ENCODE results near the gene CMYA5. TPM values are rescaled to one million over a fixed set of nuclear protein-coding genes. Genes with fewer than 3 reads are reported as not detected.

The CMYA5 gene
- total and polyA plus RNA-seq, 4 donors: 0.61 to 5.9 (median 2.1) TPM

GRCh38 chr5:79791843-79792242 lies 102.2 kb downstream of the CMYA5 start:
- ATAC-seq (ENCODE audit: low FRiP score) (no peak), DNase-seq (no peak)
- Histone ChIP-seq H3K36me3 (ENCODE audit: control insufficient read depth in 1 of 2, insufficient read depth in 2 of 2, low read length in 1 of 2) (no peaks in the 10 kb centered on the region), H3K4me1 (ENCODE audit: control insufficient read depth in 1 of 2, insufficient read depth in 2 of 2, low read length in 2 of 2) (no peaks in the 10 kb centered on the region), H3K4me3 (ENCODE audit: low read length in 2 of 2) (no peak overlapping the region), H3K27me3 (ENCODE audit: control insufficient read depth in 1 of 2, insufficient read depth in 2 of 2, low read length in 1 of 2) (no peaks in the 10 kb centered on the region), H3K9me3 (ENCODE audit: control insufficient read depth, low read length) (no peaks in the 10 kb centered on the region), H3K27ac (ENCODE audit: low read depth in 1 of 2, low read length in 2 of 2) (no peak overlapping the region)
- intact Hi-C loops (cut with DNase I): no loop called here
- WGBS, 2 donors: 82 to 85% methylated on average over 3 of the region's 3 CpGs

- H3K36me3 ChIP-seq (ENCODE audit: control insufficient read depth in 1 of 2, insufficient read depth in 2 of 2, low read length in 1 of 2): no peaks in the 10 kb centered on the region
- H3K4me1 ChIP-seq (ENCODE audit: control insufficient read depth in 1 of 2, insufficient read depth in 2 of 2, low read length in 2 of 2): no peaks in the 10 kb centered on the region
- no peaks in the 10 kb centered on the region for H3K9me3 ChIP-seq (ENCODE audit: control insufficient read depth, low read length)
Measured at GRCh38 chr5:79792463-79792862, 102.8 kb downstream of the CMYA5 start.

GRCh38 chr5:79793304-79793703 lies 103.7 kb downstream of the CMYA5 start:
- no peak for ATAC-seq (ENCODE audit: low FRiP score)

More at GRCh38 chr5:79792463-79792862, 102.8 kb downstream of the CMYA5 start:
- no peaks in the 10 kb centered on the region for H3K27me3 ChIP-seq (ENCODE audit: control insufficient read depth in 1 of 2, insufficient read depth in 2 of 2, low read length in 1 of 2)
- ATAC-seq (ENCODE audit: low FRiP score) (no peak), DNase-seq (no peak)
- H3K27ac ChIP-seq (ENCODE audit: low read depth in 1 of 2, low read length in 2 of 2): no peak overlapping the region
- intact Hi-C loops (cut with DNase I): no loop called here
- H3K4me3 ChIP-seq (ENCODE audit: low read length in 2 of 2): no peak overlapping the region

GRCh38 chr5:79793722-79794121 lies 104.1 kb downstream of the CMYA5 start:
- H3K27me3 ChIP-seq (ENCODE audit: control insufficient read depth in 1 of 2, insufficient read depth in 2 of 2, low read length in 1 of 2): no peaks in the 10 kb centered on the region
- no peak for ATAC-seq (ENCODE audit: low FRiP score)
- no peaks in the 10 kb centered on the region for H3K9me3 ChIP-seq (ENCODE audit: control insufficient read depth, low read length)
- no peak for DNase-seq
- no peak overlapping the region for H3K27ac ChIP-seq (ENCODE audit: low read depth in 1 of 2, low read length in 2 of 2)
- H3K4me1 ChIP-seq (ENCODE audit: control insufficient read depth in 1 of 2, insufficient read depth in 2 of 2, low read length in 2 of 2): no peaks in the 10 kb centered on the region
- H3K36me3 ChIP-seq (ENCODE audit: control insufficient read depth in 1 of 2, insufficient read depth in 2 of 2, low read length in 1 of 2): no peaks in the 10 kb centered on the region
- intact Hi-C loops (cut with DNase I): no loop called here
- no peak overlapping the region for H3K4me3 ChIP-seq (ENCODE audit: low read length in 2 of 2)

More at GRCh38 chr5:79793304-79793703, 103.7 kb downstream of the CMYA5 start:
- no peak for DNase-seq
- Histone ChIP-seq H3K4me3 (ENCODE audit: low read length in 2 of 2) (no peak overlapping the region), H3K36me3 (ENCODE audit: control insufficient read depth in 1 of 2, insufficient read depth in 2 of 2, low read length in 1 of 2) (no peaks in the 10 kb centered on the region), H3K4me1 (ENCODE audit: control insufficient read depth in 1 of 2, insufficient read depth in 2 of 2, low read length in 2 of 2) (no peaks in the 10 kb centered on the region), H3K27me3 (ENCODE audit: control insufficient read depth in 1 of 2, insufficient read depth in 2 of 2, low read length in 1 of 2) (no peaks in the 10 kb centered on the region), H3K9me3 (ENCODE audit: control insufficient read depth, low read length) (no peaks in the 10 kb centered on the region), H3K27ac (ENCODE audit: low read depth in 1 of 2, low read length in 2 of 2) (no peak overlapping the region)
- 79 to 84% methylated on average over 7 of the region's 7 CpGs for WGBS, 2 donors
- intact Hi-C loops (cut with DNase I): no loop called here

GRCh38 chr5:79794347-79794746 lies 104.7 kb downstream of the CMYA5 start:
- Histone ChIP-seq H3K4me1 (ENCODE audit: control insufficient read depth in 1 of 2, insufficient read depth in 2 of 2, low read length in 2 of 2) (no peaks in the 10 kb centered on the region), H3K36me3 (ENCODE audit: control insufficient read depth in 1 of 2, insufficient read depth in 2 of 2, low read length in 1 of 2) (no peaks in the 10 kb centered on the region), H3K27me3 (ENCODE audit: control insufficient read depth in 1 of 2, insufficient read depth in 2 of 2, low read length in 1 of 2) (no peaks in the 10 kb centered on the region), H3K9me3 (ENCODE audit: control insufficient read depth, low read length) (no peaks in the 10 kb centered on the region), H3K4me3 (ENCODE audit: low read length in 2 of 2) (no peak overlapping the region), H3K27ac (ENCODE audit: low read depth in 1 of 2, low read length in 2 of 2) (no peak overlapping the region)
- no peak for ATAC-seq (ENCODE audit: low FRiP score)
- DNase-seq: no peak
- WGBS, 2 donors: 92 to 93% methylated on average over 3 of the region's 3 CpGs
- intact Hi-C loops (cut with DNase I): no loop called here

- ATAC-seq (ENCODE audit: low FRiP score): no peak
- Histone ChIP-seq H3K27me3 (ENCODE audit: control insufficient read depth in 1 of 2, insufficient read depth in 2 of 2, low read length in 1 of 2) (no peaks in the 10 kb centered on the region), H3K36me3 (ENCODE audit: control insufficient read depth in 1 of 2, insufficient read depth in 2 of 2, low read length in 1 of 2) (no peaks in the 10 kb centered on the region), H3K4me1 (ENCODE audit: control insufficient read depth in 1 of 2, insufficient read depth in 2 of 2, low read length in 2 of 2) (no peaks in the 10 kb centered on the region), H3K4me3 (ENCODE audit: low read length in 2 of 2) (no peak overlapping the region), H3K27ac (ENCODE audit: low read depth in 1 of 2, low read length in 2 of 2) (no peak overlapping the region), H3K9me3 (ENCODE audit: control insufficient read depth, low read length) (no peaks in the 10 kb centered on the region)
- WGBS, 2 donors: 69 to 73% methylated on average over 8 of the region's 8 CpGs
- intact Hi-C loops (cut with DNase I): no loop called here
- DNase-seq: no peak
Measured at GRCh38 chr5:79795764-79796398, 106.2 kb downstream of the CMYA5 start.

GRCh38 chr5:79798893-79799590 lies 109.4 kb downstream of the CMYA5 start:
- Histone ChIP-seq H3K4me1 (ENCODE audit: control insufficient read depth in 1 of 2, insufficient read depth in 2 of 2, low read length in 2 of 2) (no peaks in the 10 kb centered on the region), H3K36me3 (ENCODE audit: control insufficient read depth in 1 of 2, insufficient read depth in 2 of 2, low read length in 1 of 2) (no peaks in the 10 kb centered on the region), H3K4me3 (ENCODE audit: low read length in 2 of 2) (no peak overlapping the region), H3K27ac (ENCODE audit: low read depth in 1 of 2, low read length in 2 of 2) (no peak overlapping the region), H3K9me3 (ENCODE audit: control insufficient read depth, low read length) (no peaks in the 10 kb centered on the region), H3K27me3 (ENCODE audit: control insufficient read depth in 1 of 2, insufficient read depth in 2 of 2, low read length in 1 of 2) (no peaks in the 10 kb centered on the region)
- no peak for ATAC-seq (ENCODE audit: low FRiP score)
- intact Hi-C loops (cut with DNase I): no loop called here
- DNase-seq: no peak
- WGBS, 2 donors: 71 to 84% methylated on average over 7 of the region's 7 CpGs

- no peak for DNase-seq
- Histone ChIP-seq H3K4me3 (ENCODE audit: low read length in 2 of 2) (no peak overlapping the region), H3K4me1 (ENCODE audit: control insufficient read depth in 1 of 2, insufficient read depth in 2 of 2, low read length in 2 of 2) (no peaks in the 10 kb centered on the region), H3K36me3 (ENCODE audit: control insufficient read depth in 1 of 2, insufficient read depth in 2 of 2, low read length in 1 of 2) (no peaks in the 10 kb centered on the region), H3K27ac (ENCODE audit: low read depth in 1 of 2, low read length in 2 of 2) (no peak overlapping the region), H3K9me3 (ENCODE audit: control insufficient read depth, low read length) (no peaks in the 10 kb centered on the region), H3K27me3 (ENCODE audit: control insufficient read depth in 1 of 2, insufficient read depth in 2 of 2, low read length in 1 of 2) (no peaks in the 10 kb centered on the region)
- no peak for ATAC-seq (ENCODE audit: low FRiP score)
- WGBS, 2 donors: 94 to 95% methylated on average over 8 of the region's 8 CpGs
- intact Hi-C loops (cut with DNase I): no loop called here
Measured at GRCh38 chr5:79800979-79801827, 111.6 kb downstream of the CMYA5 start.

Measured in aorta (tissue), 5 donors.